ENCODE data around the gene COL9A3. TPM values are rescaled to one million over a fixed set of nuclear protein-coding genes. Genes with fewer than 3 reads are reported as not detected.

COL9A3 gene
- total and polyA plus RNA-seq, 2 of the 8 experiments (the other 6 are each of a cell fraction or from before 2014, with no cell fraction given), result 21.7 to 80.1 TPM

DNA sequence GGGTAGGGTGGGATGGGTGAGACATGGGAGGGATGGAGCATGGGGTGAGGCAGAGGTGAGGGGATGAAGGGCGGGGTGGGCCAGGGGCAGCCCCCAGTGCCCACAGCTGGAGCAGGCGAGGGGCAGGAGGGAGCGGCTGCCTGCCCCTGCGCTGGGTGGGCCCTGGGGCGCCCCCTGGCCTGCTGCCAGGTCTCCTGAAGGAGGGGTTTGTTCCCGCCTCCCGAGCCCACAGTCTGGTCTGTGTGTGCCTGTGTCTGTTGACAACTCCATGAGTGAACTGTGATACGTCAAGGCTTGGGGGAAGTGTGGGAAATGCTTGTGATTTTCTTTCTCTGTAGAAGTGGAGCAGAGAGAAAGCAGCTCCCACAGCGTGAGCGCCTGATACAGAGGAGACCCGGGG lies 31.5 kb upstream of the COL9A3 start:
- no peak overlapping the region for H3K23ac ChIP-seq (ENCODE audit: insufficient read length)
- no peaks in the 10 kb centered on the region; a peak in 1 of 7 replicates for H3K27me3 ChIP-seq (replicated peaks in 1 of 4; ENCODE audit: control insufficient read depth in 3 of 4, extremely low read depth in 1 of 4, insufficient read depth in 3 of 4, low read length in 3 of 4)
- H3K79me1 ChIP-seq (ENCODE audit: low read depth, low read length), result no peaks in the 10 kb centered on the region
- H3K79me2 ChIP-seq (ENCODE audit: control insufficient read depth in 1 of 2, insufficient read depth in 2 of 2, low read length in 2 of 2), result no peaks in the 10 kb centered on the region
- 80% methylated on average over 9 of the region's 11 CpGs; no CpG with 5 or more reads in 1 of the 2 experiments for WGBS, 2 experiments (ENCODE audit: extremely low coverage in 1 of 2, insufficient coverage in 1 of 2, insufficient read length in 1 of 2, insufficient replicate concordance in 2 of 2, low coverage in 1 of 2, low lambda C conversion rate in 2 of 2, missing lambda C conversion rate in 1 of 2)
- no peak overlapping the region for H3K4me2 ChIP-seq (ENCODE audit: insufficient read depth in 1 of 2, low read depth in 2 of 2, low read length in 2 of 2)
- H3K4me1 ChIP-seq (replicated peaks in 1 of 4; ENCODE audit: control insufficient read depth in 3 of 4, insufficient read depth in 4 of 4, low read length in 3 of 4), result peaks cover 0 to 2% (median 0%) of the 10 kb centered on the region in 4 experiments; a peak in 1 of 7 replicates
- no peak overlapping the region for H4K5ac ChIP-seq (ENCODE audit: insufficient read length, low read depth, low read length)
- no peak overlapping the region for H3K14ac ChIP-seq (ENCODE audit: insufficient read length)
- H3K9me3 ChIP-seq (ENCODE audit: insufficient read depth in 2 of 2, low read depth in 1 of 2, low read length in 1 of 2), result no peaks in the 10 kb centered on the region
- no peak overlapping the region for H2AK5ac ChIP-seq (ENCODE audit: low read depth, low read length)
- DNase-seq (ENCODE audit: low read depth in 1 of 2, low spot score in 2 of 2) (no peak), FAIRE-seq (no peak)
- no peak overlapping the region for H2BK15ac ChIP-seq (ENCODE audit: low read length)
- H3K9ac ChIP-seq (replicated peaks in 1 of 4; ENCODE audit: extremely low read depth in 1 of 4, low read depth in 3 of 4, low read length in 3 of 4), result no peak overlapping the region
- no peaks in the 10 kb centered on the region for H3K36me3 ChIP-seq (ENCODE audit: control insufficient read depth in 2 of 4, insufficient read depth in 4 of 4, low read length in 3 of 4)
- no peaks in the 10 kb centered on the region for H4K20me1 ChIP-seq (replicated peaks in 1 of 2; ENCODE audit: control insufficient read depth in 1 of 2, insufficient read depth in 2 of 2, low read length in 2 of 2)
- no peak overlapping the region for H4K8ac ChIP-seq (ENCODE audit: extremely low read depth, insufficient read depth, low read length)
- ChIA-PET POLR2A (ENCODE audit: partially characterized antibody) (no interaction called here), CTCF (ENCODE audit: partially characterized antibody) (interaction anchor here (0.9 to 1.9 kb wide), 5 partner anchors 23 to 241 kb away, joined by 3 to 5 read pairs (median 3); no protein-coding TSS in a partner anchor)
- H3K56ac ChIP-seq (replicated peaks; ENCODE audit: insufficient read length, low read depth, low read length), result no peak overlapping the region
- no peak overlapping the region for H2BK20ac ChIP-seq (ENCODE audit: low read length)
- no peak overlapping the region for H3K27ac ChIP-seq (ENCODE audit: low read depth, low read length)
- H3K23me2 ChIP-seq (ENCODE audit: low read depth, low read length), result no peaks in the 10 kb centered on the region
- H4K91ac ChIP-seq (replicated peaks; ENCODE audit: insufficient read length, low read length), result no peak overlapping the region
- no peak overlapping the region for H3K4me3 ChIP-seq (ENCODE audit: extremely low read depth in 1 of 4, insufficient read depth in 2 of 4, low read depth in 3 of 4, low read length in 4 of 4)
- H2AFZ ChIP-seq (ENCODE audit: low read length), result no peak overlapping the region
- no peak overlapping the region for H2BK5ac ChIP-seq (ENCODE audit: low read depth, low read length)
- H2BK12ac ChIP-seq (ENCODE audit: low read depth, low read length), result no peak overlapping the region
- H3K4ac ChIP-seq (replicated peaks; ENCODE audit: insufficient read length, low read depth, low read length), result no peak overlapping the region
- no peak overlapping the region for H2BK120ac ChIP-seq (replicated peaks; ENCODE audit: low read depth, low read length)
- no peak overlapping the region for H3K18ac ChIP-seq (ENCODE audit: extremely low read depth, low read length)
- TF ChIP-seq, protein P1, sequence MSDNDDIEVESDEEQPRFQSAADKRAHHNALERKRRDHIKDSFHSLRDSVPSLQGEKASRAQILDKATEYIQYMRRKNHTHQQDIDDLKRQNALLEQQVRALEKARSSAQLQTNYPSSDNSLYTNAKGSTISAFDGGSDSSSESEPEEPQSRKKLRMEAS (IDR thresholded peaks at IDR 0.05), result no peak
- TF ChIP-seq SP1 (IDR thresholded peaks at IDR 0.05; ENCODE audit: low read depth, low read length) (no peak), JUN (IDR thresholded peaks at IDR 0.05; ENCODE audit: low read depth, low read length) (no peak), EZH2 (IDR thresholded peaks at IDR 0.05; ENCODE audit: low read depth, low read length, severe bottlenecking) (no peak), TBP (IDR thresholded peaks at IDR 0.05; ENCODE audit: low read depth, low read length) (no peak), SP4 (IDR thresholded peaks at IDR 0.05; ENCODE audit: low read length) (no peak), SAP30 (IDR thresholded peaks at IDR 0.05; ENCODE audit: insufficient read depth, insufficient replicate concordance, low read length) (no peak), SIN3A (conservative IDR thresholded peaks at IDR 0.05 in 1 of 2, IDR thresholded peaks at IDR 0.05 in 1 of 2; ENCODE audit: low read depth in 1 of 2, low read length in 2 of 2) (no peak)
- TF ChIP-seq, protein P2, sequence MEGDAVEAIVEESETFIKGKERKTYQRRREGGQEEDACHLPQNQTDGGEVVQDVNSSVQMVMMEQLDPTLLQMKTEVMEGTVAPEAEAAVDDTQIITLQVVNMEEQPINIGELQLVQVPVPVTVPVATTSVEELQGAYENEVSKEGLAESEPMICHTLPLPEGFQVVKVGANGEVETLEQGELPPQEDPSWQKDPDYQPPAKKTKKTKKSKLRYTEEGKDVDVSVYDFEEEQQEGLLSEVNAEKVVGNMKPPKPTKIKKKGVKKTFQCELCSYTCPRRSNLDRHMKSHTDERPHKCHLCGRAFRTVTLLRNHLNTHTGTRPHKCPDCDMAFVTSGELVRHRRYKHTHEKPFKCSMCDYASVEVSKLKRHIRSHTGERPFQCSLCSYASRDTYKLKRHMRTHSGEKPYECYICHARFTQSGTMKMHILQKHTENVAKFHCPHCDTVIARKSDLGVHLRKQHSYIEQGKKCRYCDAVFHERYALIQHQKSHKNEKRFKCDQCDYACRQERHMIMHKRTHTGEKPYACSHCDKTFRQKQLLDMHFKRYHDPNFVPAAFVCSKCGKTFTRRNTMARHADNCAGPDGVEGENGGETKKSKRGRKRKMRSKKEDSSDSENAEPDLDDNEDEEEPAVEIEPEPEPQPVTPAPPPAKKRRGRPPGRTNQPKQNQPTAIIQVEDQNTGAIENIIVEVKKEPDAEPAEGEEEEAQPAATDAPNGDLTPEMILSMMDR (IDR thresholded peaks at IDR 0.05; ENCODE audit: control extremely low read depth in 1 of 3, insufficient read depth in 1 of 3, low read depth in 1 of 3, low read length in 3 of 3), result no peak
- TF ChIP-seq, protein P3, sequence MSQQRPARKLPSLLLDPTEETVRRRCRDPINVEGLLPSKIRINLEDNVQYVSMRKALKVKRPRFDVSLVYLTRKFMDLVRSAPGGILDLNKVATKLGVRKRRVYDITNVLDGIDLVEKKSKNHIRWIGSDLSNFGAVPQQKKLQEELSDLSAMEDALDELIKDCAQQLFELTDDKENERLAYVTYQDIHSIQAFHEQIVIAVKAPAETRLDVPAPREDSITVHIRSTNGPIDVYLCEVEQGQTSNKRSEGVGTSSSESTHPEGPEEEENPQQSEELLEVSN (IDR thresholded peaks at IDR 0.05), result no peak

Measured in H1 (cell line).